Measurements from ENCODE around the gene MEIS1. TPM values are rescaled to one million over a fixed set of nuclear protein-coding genes. Genes with fewer than 3 reads are reported as not detected.

The MEIS1 gene
- total RNA-seq, 1 experiment from 2014 or later, result 11.5 TPM

DNA sequence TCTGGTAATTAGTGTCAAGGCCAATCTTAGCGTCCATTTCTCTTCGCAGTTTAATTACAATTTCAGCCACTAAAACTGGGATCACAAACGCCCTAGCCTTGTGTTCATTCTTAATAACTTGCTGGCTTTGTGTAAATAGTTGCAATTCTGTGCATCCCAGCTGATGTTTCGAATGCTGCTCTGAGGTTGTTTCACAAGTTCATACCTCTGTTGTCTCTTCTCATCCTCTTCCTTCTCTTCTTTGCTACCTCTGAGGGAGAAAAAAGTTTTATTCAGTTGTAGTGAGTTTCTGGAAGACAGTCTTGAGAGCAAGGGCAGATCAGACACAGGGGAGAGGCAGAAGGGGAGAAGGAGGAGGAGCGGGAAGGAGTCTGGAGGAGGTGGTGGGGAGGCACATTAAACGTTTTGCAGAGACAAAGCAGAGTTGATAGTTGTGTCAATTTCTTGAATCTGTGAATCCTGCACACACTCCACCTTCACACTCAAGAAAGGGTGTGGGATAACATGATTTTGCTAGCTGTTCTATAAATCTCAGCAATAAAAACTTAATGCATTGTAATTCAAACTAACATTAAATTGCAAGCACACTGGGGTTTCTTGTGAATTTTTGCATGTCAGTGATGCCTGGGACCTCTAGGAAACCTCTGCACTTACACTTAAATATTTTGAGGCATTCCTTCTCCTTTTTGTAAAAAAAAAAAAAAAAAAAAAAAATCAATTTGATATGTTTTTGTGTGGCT is 6.8 kb downstream of the MEIS1 start:
- H3K36me3 Mint-ChIP-seq (ENCODE audit: insufficient read depth, unreplicated experiment), result no peaks in the 10 kb centered on the region
- TF ChIP-seq, protein P1, sequence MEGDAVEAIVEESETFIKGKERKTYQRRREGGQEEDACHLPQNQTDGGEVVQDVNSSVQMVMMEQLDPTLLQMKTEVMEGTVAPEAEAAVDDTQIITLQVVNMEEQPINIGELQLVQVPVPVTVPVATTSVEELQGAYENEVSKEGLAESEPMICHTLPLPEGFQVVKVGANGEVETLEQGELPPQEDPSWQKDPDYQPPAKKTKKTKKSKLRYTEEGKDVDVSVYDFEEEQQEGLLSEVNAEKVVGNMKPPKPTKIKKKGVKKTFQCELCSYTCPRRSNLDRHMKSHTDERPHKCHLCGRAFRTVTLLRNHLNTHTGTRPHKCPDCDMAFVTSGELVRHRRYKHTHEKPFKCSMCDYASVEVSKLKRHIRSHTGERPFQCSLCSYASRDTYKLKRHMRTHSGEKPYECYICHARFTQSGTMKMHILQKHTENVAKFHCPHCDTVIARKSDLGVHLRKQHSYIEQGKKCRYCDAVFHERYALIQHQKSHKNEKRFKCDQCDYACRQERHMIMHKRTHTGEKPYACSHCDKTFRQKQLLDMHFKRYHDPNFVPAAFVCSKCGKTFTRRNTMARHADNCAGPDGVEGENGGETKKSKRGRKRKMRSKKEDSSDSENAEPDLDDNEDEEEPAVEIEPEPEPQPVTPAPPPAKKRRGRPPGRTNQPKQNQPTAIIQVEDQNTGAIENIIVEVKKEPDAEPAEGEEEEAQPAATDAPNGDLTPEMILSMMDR (IDR thresholded peaks at IDR 0.05; ENCODE audit: unreplicated experiment), result no peak
- intact Hi-C loops (cut with micrococcal nuclease; ENCODE audit: unreplicated experiment), result no loop called here
- H3K9me3 Mint-ChIP-seq (ENCODE audit: low read depth, unreplicated experiment), result no peaks in the 10 kb centered on the region
- BruUV-seq (replicated peaks), result no TSS peak
- no peak overlapping the region for H3K27ac Mint-ChIP-seq (ENCODE audit: unreplicated experiment)
- peaks cover 8% of the 10 kb centered on the region for H3K4me1 Mint-ChIP-seq (ENCODE audit: low read depth, unreplicated experiment)
- H3K27me3 Mint-ChIP-seq (ENCODE audit: unreplicated experiment), result no peaks in the 10 kb centered on the region
- no peak overlapping the region for H3K4me3 Mint-ChIP-seq (ENCODE audit: low read depth, unreplicated experiment)
- CTCF ChIA-PET, result no interaction called here
- DNase-seq, result no peak

- no peaks in the 10 kb centered on the region for H3K27me3 Mint-ChIP-seq (ENCODE audit: unreplicated experiment)
- TF ChIP-seq, protein P1 (IDR thresholded peaks at IDR 0.05; ENCODE audit: unreplicated experiment), result no peak
- no peaks in the 10 kb centered on the region for H3K9me3 Mint-ChIP-seq (ENCODE audit: low read depth, unreplicated experiment)
- no peak overlapping the region for H3K4me3 Mint-ChIP-seq (ENCODE audit: low read depth, unreplicated experiment)
- intact Hi-C loops (cut with micrococcal nuclease; ENCODE audit: unreplicated experiment), result no loop called here
- CTCF ChIA-PET, result no interaction called here
- peaks cover 3% of the 10 kb centered on the region for H3K4me1 Mint-ChIP-seq (ENCODE audit: low read depth, unreplicated experiment)
- no TSS peak for BruUV-seq (replicated peaks)
- no peak overlapping the region for H3K27ac Mint-ChIP-seq (ENCODE audit: unreplicated experiment)
- H3K36me3 Mint-ChIP-seq (ENCODE audit: insufficient read depth, unreplicated experiment), result no peaks in the 10 kb centered on the region
- no peak for DNase-seq
Measured at GRCh38 chr2:66442516-66443185, 7.7 kb downstream of the MEIS1 start.

GRCh38 chr2:66443186-66443978 is 8.5 kb downstream of the MEIS1 start:
- Mint-ChIP-seq H3K4me3 (ENCODE audit: low read depth, unreplicated experiment) (no peak overlapping the region), H3K4me1 (ENCODE audit: low read depth, unreplicated experiment) (no peaks in the 10 kb centered on the region), H3K36me3 (ENCODE audit: insufficient read depth, unreplicated experiment) (no peaks in the 10 kb centered on the region), H3K27me3 (ENCODE audit: unreplicated experiment) (no peaks in the 10 kb centered on the region), H3K27ac (ENCODE audit: unreplicated experiment) (no peak overlapping the region), H3K9me3 (ENCODE audit: low read depth, unreplicated experiment) (no peaks in the 10 kb centered on the region)
- intact Hi-C loops (cut with micrococcal nuclease; ENCODE audit: unreplicated experiment), result no loop called here
- no TSS peak for BruUV-seq (replicated peaks)
- no peak for DNase-seq
- CTCF ChIA-PET, result no interaction called here
- TF ChIP-seq, protein P1 (IDR thresholded peaks at IDR 0.05; ENCODE audit: unreplicated experiment), result no peak

DNA sequence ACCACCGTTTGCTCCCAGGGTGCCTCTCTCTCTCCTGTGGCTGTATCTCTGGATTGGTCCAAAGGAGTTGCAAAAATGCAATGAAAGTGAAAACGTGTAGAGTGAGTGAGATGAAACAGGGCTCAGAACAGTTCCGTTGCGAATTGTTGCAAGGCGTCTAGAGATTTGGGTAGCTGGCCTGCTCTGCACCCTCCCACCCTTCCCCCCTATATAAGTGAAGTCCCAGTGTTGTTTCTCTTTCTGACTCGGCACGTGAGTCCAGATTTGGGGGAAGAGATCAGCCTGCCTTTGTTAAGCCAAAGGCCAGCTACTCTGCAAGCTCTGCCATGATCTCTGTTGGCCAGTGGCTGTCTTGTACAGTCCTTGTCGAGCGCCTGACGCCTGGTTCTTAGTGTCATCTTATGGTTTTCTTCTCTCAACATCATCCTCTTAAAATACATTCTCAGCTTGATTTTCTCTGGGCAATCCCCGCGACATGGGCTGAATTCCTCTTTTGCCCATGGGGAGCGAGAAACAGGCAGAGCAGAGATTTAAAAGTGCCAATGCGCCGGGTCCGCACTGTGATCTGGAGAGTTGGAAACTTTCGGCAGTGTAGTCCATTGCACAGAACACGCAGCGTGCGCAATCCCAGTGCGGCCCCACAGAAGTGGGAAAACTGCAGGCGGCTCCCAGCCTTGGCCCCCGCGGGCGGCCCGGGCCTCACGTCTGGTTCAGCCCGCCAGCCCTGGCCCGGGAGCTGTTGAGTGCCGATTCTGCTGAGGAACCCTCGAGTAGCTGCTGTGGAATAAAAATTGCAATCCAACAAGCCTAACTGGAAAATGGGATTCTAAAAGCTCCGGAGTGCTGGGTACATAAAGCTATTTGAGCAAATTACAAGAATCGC is 9.3 kb downstream of the MEIS1 start:
- Mint-ChIP-seq H3K27me3 (ENCODE audit: unreplicated experiment) (no peaks in the 10 kb centered on the region), H3K4me3 (ENCODE audit: low read depth, unreplicated experiment) (no peak overlapping the region), H3K36me3 (ENCODE audit: insufficient read depth, unreplicated experiment) (no peaks in the 10 kb centered on the region), H3K9me3 (ENCODE audit: low read depth, unreplicated experiment) (no peaks in the 10 kb centered on the region), H3K27ac (ENCODE audit: unreplicated experiment) (no peak overlapping the region), H3K4me1 (ENCODE audit: low read depth, unreplicated experiment) (no peaks in the 10 kb centered on the region)
- TF ChIP-seq, protein P1 (IDR thresholded peaks at IDR 0.05; ENCODE audit: unreplicated experiment), result no peak
- DNase-seq, result no peak
- intact Hi-C loops (cut with micrococcal nuclease; ENCODE audit: unreplicated experiment), result no loop called here
- CTCF ChIA-PET, result no interaction called here
- BruUV-seq (replicated peaks), result no TSS peak

Measured in Calu3 (cell line).